GM12865 (cell line): Measurements from ENCODE around the gene AKT2.
A peak's percentile ranks its signal among the peaks of the same experiment; 100 is the strongest.
"Not testable (repeated sequence)": the region's sequence is repeated elsewhere in the genome, so short reads cannot be mapped to it uniquely, and the experiment has no call there.

ENCODE experiments used
- DNase-seq: peaks from one replicate; pipeline ENCODE4 v3.0.0; 2010; ENCODE audit warnings: low read depth
- H3K4me3 ChIP-seq: 2 replicates; pipeline ENCODE4 v1.5.1; 2011; ENCODE audit warnings: mild to moderate bottlenecking, low read depth, low read length, control low read depth
- TF ChIP-seq, protein P1 (sequence below): IDR thresholded peaks from 2 replicates; pipeline ENCODE4 v1.5.1; 2011; ENCODE audit warnings: low read length, control low read depth, low read depth, inconsistent platforms; ENCODE audit not compliant: insufficient read depth; ENCODE audit errors: missing control alignments

Gene AKT2

DNA sequence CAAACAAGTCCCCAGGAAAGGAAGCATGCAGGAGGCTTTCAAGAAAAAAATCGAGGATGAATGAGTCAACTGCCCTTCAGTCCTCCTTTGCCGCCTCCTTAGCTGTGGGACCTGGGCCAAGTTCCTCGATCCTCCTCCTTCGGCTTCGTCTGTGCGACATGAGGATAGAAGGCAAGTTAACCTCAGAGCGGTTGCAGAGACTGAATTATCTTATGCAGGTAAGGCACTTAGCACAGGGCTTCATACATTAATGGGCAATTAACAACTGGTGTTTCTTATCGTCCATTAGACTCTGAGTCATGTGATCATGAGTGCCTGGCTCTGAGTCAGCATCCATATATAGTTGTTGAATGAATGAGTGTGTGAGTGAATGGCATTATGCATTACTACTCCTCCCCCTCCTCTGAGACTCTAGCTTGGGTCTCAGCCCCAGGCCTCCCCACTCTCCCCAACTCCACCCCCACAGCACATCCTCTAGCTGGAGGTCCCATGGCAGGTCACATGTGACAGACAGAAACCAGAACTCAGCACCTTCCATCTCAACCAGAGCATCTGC is 65.3 kb downstream of the AKT2 start:
- no peak overlapping the region for H3K4me3 ChIP-seq
- TF ChIP-seq, protein P1, sequence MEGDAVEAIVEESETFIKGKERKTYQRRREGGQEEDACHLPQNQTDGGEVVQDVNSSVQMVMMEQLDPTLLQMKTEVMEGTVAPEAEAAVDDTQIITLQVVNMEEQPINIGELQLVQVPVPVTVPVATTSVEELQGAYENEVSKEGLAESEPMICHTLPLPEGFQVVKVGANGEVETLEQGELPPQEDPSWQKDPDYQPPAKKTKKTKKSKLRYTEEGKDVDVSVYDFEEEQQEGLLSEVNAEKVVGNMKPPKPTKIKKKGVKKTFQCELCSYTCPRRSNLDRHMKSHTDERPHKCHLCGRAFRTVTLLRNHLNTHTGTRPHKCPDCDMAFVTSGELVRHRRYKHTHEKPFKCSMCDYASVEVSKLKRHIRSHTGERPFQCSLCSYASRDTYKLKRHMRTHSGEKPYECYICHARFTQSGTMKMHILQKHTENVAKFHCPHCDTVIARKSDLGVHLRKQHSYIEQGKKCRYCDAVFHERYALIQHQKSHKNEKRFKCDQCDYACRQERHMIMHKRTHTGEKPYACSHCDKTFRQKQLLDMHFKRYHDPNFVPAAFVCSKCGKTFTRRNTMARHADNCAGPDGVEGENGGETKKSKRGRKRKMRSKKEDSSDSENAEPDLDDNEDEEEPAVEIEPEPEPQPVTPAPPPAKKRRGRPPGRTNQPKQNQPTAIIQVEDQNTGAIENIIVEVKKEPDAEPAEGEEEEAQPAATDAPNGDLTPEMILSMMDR = no peak

DNA sequence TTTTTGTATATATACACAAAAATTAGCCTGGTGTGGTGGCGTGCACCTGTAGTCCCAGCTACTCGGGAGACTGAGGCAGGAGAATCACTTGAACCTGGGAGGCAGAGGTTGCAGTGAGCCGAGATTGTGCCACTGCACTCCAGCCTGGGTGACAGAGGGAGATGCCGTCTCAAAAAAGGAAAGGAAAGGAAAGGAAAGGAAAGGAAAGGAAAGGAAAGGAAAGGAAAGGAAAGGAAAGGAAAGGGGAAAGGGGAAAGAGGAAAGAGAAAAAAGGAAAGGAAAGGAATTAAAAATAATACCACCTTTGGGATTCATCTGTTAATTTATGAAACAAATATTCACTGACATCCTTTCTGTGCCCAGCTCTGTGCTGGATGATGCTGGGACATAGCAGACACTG is 66.1 kb downstream of the AKT2 start:
- not testable (repeated sequence) for DNase-seq, H3K4me3 ChIP-seq

More for the DNA sequence above, 65.3 kb downstream of the AKT2 start:
- no peak for DNase-seq

DNA sequence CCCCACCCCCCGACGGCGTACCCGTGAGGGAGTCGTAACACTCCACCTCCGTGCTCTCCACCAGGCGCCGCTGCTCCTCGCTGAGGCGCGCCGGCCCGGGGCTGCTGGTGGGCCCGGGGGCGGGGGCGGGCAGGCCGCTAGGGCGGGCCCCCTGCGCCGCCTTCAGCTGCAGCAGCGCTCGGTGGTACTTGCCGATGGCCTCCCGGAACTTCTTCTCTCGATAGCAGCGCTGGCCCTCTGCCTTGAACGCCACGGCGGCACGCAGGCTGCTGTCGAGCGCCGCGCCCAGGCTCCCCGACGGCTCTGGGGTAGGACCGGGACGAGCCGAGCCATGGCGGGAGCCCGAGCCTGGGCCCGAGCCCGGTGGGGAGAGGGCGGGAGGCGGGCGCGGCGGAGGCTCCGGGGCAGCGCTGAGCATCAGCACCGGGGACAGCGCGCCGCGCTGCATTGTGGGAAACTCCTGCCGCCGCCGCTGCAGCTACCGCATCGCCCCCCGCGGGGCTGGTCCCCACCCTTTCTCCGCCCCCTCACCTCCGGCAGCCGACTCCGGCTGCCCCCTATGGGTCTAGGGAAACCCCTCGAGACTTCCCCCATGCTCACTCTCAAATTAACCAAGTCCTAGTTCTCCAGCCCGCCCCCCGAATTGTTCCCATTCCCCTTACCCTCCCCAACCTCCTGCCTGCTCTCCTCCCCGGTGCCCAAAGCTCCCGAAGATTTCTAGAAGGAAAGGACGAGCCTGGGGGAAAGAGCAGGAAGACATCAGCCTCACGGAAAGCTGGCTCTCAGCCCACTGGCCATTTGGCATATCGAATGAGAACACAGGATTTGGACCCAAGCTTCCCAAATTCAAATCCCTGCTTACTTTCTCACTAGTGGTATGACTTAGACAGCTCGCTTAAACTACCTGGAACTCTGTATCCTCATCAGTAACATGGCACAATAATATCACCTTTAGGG is 66.9 kb downstream of the AKT2 start, which contains the start of gene TTC9B:
Gene TTC9B (minus strand): TSS at position 451 of the 957 bp plus-strand sequence. CDS start 3 bp downstream, at position 448.
- TF ChIP-seq, protein P1 = no peak
- DNase-seq = peak; percentile 23
- no peak within 1 kb of the TSS for H3K4me3 ChIP-seq

DNA sequence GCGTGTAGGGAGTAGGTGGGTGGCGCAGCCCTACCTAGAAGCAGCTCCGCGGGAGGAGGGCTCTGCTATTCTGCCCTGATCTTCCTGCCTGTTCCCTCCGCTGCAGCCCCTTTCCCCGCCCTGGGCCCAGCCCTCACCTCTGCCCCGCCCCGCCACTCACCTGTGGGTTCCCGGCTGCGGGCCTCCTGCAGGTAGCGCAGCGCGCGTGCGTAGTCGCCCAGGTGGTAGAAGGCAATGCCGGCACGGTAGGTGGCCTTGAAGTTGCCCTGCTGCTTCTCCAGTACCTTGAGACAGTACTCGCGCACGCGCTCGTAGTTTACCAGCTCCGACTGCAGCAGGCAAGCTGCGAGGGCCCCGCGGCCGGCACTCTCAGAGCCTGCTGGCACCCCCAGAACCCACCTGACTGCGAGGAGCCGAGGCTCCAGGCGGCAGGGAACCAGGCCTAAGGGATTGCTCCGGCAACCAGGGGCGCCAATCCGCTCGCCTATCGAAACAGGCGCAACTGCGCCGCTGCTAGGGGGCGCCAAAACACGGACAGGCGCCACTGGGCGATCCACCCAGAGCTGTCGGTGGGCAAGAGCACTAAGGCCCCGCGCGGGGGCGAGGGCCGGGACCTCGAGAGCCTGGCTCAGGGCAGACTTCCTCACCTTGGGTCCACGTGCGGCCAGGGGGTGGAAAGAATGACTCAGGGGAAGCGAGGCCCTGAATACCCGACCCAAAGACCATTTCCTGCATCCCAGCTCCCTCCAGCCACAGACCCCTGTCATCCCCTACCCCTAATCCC is 67.9 kb downstream of the AKT2 start:
- no peak overlapping the region for H3K4me3 ChIP-seq
- TF ChIP-seq, protein P1 = peak; percentile 22
- peak; percentile 21 for DNase-seq

DNA sequence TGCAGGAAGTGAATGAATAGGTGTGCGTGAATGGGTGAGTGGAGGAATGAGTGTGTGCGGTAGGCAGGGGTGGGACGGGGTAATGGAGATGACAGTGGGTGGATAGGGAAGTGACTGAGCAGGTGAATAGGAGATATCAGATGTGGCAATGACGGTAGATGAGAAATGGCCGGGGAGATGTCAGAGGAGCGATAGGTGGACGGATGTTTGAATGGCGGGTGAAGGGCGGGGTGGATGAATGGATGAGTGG is 68.4 kb downstream of the AKT2 start:
- no peak overlapping the region for H3K4me3 ChIP-seq
- DNase-seq = no peak
- TF ChIP-seq, protein P1 = no peak

DNA sequence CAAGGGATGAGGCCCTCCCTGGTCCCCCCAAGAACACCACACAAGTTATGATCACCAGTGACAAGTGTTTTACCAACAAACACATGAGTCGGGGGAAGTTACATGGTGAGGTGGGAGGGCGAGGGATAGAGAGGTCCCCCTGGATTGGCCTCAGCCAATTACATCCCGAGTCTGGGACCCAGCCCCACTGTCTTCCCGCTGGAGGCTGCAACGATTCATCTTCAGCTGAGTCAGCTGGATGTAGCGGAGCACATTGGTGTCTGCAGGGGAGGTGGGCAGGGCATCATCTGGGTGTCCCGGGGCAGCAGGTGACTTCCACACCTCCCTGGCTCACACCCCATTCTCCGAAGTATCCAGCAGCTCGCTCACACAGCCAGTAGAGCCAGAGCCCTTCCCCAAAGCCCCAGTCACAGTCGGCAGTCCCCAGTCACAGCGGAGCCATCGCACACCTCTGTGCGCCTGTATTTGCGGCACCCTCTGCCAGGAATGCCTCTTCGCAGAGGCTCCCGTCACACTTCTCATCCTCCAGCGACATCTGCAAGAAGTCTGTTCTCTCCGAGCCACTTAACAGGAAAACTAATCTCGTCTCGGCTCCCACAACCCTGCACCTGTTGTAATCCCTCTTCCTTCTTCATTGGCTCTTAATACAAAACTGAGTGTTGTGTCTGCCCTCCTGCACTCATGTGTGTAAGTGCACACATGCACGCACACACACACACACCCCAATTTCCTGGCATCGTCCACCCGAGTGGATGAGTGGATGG is 69.0 kb downstream of the AKT2 start:
- TF ChIP-seq, protein P1 = no peak
- no peak overlapping the region for H3K4me3 ChIP-seq
- no peak for DNase-seq

DNA sequence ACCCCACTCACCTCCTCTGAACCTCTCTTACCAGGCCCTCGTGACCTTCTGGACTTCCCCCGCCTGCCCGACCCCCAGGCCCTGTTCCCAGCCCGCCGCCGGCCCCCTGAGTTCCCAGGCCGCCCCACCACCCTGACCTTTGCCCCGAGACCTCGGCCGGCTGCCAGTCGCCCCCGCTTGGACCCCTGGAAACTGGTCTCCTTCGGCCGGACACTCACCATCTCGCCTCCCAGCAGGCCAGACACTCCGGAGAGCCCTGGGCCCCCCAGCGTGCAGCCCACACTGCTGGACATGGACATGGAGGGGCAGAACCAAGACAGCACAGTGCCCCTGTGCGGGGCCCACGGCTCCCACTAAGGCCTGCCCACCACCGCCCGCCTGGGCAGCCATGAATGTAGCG is 70.2 kb downstream of the AKT2 start:
- DNase-seq = no peak
- TF ChIP-seq, protein P1 = no peak
- no peak overlapping the region for H3K4me3 ChIP-seq
